GM21515 (cell line): ENCODE measurements around the gene COMMD9.

Source experiments
- ATAC-seq: cut with Tn5 transposase; IDR thresholded peaks from one replicate; pipeline ENCODE4 v1.9.1; 2021; ENCODE audit not compliant: unreplicated experiment

COMMD9 gene

DNA sequence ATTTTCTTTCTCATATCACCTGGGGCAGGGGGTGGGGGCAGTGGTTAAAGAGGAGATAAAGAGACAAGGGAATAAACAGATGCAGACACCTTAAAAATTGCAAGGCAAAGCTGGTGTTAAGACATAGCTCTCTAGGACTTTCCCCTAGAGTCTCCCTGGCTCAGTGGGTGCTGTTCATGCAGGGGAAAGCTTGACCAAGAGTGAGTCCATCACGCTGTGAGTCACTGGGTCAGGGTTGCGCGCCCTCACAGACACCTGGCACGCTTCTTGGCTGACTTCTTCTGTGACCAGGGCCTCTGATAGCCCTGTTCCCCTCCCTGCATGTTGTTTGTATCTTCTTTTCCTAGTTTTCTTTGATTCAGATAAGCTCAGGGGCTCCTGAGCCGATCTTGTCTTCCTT, 31.9 kb downstream of the COMMD9 start:
- ATAC-seq, result no peak

DNA sequence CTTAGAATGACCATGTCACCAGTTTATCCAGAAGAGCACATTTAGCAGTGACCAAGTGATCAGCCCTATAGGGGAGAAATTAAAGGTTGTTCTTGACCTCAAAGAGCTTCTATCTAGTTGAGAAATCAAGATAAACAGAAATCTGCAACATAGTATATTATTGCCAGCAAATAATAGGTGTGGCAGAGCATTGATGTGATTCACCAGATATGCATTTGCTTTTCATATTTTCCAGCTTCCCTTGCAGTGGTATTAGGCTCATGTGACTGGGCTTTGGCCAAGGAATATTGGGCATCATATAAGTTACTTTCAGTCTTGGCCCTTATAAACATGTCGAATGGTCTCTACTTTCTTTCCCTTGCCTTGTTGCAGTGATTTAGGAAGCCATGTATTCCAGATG, 34.5 kb downstream of the COMMD9 start:
- no peak for ATAC-seq

DNA sequence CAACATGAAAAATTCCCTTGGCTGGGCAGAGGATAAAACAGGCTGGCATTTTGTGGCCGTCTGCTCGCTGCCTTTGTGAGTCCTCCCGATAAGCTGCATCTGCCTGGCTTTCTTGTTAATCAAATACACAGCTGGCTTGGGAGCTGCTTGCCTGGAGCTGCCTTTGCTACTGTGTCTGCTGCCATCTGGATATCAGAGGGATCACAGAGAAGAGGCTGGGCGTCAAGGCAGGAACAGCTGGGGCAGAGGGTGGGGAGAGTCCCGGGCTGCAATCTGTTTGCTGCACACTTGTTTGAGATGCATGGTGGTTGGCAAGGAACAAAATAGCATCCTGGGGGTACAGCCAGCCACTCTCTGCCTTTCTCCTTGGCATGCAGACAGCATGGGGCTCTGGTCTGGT, 36.0 kb downstream of the COMMD9 start:
- ATAC-seq, result no peak

DNA sequence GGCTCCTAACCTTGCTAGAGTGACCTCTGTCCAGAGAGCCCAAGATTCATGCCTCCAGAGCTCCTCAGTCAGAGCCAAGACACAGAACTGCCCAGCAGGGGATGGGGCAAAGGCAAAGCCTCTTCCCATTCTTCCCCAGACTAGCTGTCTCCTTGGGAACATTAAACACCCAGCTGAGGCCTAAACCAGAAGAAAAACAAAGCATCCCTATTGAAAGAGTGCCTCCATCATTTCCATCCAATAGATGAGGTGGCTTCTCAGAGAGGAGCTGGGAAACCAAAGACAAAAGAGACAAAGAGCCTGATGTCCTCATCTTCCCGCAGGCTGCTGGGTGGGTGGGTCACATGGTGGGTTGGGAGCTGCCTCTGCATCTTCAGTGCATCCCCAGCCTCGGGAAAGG, 37.4 kb downstream of the COMMD9 start:
- no peak for ATAC-seq

DNA sequence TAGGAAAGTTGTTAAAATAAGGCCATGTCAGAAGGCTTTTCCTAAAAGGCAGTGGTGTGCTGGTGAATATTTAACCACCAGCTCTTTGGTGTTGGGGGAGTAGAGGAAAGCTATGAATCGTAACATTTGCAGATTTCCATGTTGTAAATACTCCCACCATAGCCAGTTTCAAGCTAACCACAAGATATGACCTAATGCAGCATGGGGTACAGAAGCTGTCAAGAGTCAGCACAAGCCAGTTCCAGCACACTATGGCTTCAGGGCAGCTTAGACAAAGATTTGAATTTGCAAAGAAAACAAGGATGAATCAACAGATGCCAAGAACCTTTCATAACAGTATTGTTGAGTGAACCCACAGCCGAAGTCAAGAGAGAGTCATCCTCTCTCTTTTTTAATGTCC, 40.0 kb downstream of the COMMD9 start:
- ATAC-seq, result no peak

DNA sequence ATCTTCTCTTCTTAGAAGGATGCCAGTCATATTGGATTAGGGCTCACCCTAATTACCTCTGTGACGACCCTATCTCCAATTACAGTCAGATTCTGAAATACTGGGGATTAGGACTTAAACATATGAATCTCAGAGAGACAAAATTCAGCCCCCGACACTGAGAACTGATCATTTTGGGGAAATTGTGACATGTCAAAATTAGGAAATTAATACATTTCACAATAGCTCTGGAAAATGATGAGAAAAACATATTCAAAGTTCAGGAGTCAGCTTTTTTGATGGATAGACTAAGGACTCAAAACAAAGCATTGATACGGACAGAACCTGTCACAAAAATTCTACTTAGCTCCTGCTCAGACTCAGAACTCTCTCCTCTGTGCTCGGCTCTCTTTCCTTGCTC, 40.8 kb downstream of the COMMD9 start:
- no peak for ATAC-seq

DNA sequence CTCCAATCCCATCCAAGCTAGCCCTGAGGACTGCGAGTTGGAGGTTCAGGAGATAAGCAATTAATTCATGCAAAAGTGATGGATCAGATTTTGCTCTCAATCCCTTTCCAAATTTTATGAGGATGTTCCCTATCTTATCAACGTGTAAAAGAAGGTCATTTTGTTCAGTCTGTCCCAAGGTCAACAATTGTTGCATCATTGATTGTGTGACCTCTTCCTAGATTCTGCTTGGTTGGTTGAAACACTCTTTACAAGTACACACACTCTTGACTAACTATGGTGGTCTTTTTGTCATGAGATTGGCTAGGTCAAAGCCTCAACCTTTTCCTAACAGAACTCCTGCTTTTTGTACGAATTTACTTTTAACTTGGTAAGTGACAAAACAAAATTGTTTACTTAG, 41.7 kb downstream of the COMMD9 start:
- ATAC-seq, result no peak

DNA sequence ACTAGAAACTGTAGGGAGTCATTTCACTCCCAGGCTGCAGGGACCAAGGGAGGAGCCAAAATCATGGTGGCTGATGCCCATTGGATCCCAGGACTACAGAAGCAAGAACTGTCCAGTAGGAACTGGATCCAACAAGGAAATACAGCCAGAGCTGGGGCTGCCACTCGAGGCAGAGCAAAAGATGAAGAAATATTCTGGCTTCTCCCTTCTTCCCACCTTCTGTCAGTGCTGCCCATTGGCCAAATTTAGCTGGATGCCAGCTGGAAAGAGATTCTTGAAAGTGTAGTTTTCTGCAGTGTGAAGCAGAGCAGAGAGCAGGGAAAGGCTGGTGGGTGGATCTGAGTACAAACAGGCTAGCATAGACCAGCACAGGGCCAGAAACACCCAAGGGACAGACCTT, 45.6 kb downstream of the COMMD9 start:
- ATAC-seq, result no peak

DNA sequence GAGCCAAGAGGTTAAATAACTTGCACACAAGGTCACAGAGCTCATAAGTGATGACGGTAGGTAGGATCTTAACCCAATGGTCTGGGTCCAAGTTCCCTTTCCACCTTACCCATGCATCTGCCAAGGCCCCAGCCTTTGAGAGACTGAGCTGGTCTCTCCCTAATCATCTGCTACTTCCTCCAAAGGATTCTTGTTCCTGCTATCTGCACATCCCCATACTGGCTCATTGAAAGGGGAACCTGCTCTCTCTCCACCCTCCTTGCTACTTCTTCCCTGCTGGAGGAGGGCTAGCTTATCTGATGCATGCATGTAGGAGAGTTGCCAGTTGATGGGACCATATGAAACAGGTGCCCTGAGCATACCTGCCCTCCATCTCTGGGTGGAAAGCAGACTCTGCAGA, 47.7 kb downstream of the COMMD9 start:
- no peak for ATAC-seq

DNA sequence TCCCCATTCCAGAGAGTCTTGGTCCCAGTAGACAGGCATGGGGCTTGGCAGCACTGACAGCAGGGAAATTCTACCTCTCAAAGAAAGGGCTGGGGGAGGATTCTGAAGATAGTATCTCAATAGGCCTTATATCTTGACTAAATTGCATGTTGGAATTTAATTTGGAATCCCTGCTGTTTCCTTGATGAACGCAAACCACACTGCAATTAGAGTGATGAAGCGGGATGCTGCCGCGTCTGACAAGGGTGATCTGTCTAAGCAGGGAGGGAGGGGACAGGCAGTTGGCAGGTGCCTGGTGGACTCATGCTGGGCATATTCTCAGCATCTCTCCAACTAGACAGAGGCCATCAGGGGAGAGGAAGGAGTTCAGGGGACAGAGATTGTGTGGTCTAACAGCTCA, 48.4 kb downstream of the COMMD9 start:
- ATAC-seq, result no peak

DNA sequence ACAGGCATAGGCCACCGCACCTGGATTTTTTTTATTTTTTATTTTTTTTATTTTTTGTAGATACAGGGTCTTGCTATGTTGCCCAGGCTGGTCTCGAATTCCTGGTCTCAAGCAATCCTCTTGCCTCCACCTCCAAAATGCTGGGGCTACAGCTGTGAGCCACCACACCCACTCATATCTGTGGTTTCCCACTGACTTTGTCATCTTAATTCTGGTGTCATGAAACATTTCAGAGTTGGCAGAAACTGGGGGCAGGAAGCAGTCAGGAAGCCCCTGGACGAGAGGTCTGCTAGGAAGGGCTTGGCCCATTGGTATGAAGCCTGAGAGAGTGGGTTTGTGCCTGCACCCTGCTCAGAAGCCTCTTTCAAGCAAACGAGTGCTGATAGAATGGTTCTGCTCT, 49.1 kb downstream of the COMMD9 start:
- no peak for ATAC-seq

DNA sequence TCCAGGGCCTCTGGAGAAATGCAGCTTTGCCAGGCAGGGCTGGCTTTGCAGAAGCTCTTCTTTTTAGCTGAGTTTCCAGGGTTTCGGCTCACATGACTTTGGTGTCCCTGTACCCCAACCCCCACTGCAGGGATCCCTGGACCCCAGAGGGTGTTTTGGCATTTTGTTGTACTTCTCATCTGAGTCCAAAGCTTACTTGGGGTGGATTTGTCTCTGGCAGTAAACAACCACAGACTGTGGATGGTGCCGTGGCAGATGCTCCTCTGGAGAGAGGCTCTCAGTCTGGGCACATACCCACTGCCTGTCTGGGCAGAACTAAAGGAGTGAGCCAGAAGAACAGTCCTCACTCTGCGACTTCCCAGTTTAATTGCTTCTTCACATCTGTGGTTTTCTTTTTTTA, 49.6 kb downstream of the COMMD9 start:
- no peak for ATAC-seq

DNA sequence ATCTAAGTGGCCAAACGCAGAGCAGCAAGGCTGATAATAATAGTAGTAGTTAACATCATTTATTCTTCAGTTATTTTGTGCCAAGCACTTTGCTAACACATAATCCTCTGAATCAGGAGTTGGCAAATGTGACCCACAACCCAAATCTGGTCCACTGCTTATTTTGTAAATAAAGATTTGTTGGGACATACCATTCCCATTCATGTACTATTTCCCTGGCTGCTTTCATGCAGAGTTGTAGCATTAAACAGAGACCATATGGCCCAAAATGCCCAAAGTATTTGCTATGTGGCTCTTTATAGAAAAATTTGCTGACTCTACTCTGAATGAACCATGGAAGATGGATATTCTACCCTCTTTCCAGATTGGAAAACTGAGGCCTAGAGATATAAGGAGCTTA, 50.3 kb downstream of the COMMD9 start:
- no peak for ATAC-seq

DNA sequence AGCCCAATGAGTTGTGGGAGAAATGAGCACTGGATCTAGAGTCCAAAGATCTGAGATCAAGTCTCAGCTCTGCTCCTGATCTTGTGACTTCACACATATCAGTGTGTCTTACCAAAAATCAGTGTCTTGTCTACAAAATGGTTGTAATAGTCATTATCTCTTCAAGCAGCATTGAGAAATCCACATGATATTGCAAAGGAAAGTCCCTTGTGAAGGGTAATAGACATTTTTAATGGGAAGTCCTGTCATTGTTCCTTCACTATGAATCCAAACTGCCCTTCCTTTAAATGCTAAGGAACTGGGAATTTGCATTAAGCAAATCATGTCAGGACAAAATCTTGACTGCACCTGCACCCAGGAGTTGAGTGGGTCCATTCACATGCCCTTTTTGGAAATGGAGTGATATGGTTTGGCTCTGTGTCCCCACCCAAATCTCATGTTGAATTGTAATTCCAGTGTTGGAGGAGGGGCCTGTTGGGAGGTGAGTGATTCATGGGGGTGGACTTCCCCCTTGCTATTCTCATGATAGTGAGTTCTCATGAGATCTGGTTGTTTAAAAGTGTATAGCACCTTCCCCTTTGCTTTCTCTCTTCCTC, 51.1 kb downstream of the COMMD9 start:
- no peak for ATAC-seq

DNA sequence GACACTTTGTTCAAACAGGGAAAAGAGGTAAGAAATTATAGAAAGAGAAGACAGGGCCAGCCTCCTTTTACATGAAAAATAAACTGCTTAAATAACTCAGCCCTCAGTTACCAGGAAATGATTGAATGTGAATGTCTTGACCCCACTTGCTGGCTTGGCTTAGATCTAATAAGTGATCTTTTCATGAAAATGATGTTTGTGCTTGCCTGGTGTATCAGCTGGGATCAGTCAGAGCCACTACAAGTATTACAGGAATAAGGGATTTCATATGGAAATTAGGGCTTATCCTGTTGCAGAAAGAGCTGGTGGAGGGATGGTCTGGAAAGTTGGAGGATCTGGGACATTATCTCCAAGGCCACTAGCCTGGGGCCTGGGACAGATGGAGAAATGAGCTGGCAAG, 51.8 kb downstream of the COMMD9 start:
- ATAC-seq, result no peak

DNA sequence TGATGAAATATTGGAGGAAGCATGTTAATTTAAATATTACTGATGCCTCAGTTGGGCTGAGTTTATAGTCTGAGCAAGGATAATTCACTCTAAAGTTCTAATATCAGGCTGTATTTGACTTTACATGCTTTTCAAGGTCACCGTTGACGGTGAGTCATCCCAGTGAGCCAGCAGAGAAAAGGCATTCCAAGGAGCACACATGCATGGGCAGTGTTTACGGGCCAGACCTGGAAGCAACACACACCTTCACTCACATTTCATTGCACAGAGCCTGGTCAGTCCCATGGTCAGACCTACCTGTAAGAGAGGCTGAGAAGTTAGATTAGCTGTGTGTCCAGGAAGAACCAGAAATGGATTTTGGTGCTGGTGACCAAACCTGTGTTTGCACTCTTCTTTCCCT, 53.5 kb downstream of the COMMD9 start:
- no peak for ATAC-seq

DNA sequence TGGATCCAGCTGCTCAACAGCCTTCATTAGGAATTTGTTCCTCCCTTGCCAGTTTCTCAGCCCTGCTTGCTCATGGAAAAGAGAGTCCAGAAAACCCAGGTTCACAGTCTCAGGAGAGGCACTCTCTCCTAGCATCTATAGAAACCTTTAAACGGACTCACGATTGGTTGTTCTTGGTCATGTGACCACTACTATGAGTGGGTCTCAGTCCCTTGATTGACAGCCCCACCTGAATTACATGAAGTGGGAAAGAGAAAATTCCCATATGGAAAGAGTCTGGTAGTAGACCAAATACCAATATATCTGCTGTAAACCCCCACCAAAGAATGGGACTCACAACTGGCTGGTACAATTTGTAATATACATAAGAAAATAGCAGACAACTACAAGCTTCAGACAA, 54.4 kb downstream of the COMMD9 start:
- ATAC-seq, result no peak

DNA sequence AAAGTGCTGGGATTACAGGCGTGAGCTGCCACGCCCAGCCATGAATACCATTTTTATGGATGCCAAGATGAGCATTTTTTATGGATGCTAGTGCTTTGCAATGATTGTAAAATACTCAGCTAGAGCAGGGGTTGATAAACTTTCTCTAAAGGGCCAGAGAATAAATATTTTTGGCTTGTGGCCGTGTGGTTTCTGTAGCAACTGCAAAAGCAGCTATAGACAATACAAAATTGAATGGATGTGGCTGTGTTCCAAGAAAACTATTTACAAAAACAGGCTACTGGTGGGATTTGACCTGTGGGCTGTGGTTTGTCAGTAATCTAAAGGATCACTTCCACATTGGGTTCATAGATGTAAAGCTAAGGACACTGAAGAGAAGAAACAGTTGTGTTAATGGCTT, 56.0 kb downstream of the COMMD9 start:
- no peak for ATAC-seq

DNA sequence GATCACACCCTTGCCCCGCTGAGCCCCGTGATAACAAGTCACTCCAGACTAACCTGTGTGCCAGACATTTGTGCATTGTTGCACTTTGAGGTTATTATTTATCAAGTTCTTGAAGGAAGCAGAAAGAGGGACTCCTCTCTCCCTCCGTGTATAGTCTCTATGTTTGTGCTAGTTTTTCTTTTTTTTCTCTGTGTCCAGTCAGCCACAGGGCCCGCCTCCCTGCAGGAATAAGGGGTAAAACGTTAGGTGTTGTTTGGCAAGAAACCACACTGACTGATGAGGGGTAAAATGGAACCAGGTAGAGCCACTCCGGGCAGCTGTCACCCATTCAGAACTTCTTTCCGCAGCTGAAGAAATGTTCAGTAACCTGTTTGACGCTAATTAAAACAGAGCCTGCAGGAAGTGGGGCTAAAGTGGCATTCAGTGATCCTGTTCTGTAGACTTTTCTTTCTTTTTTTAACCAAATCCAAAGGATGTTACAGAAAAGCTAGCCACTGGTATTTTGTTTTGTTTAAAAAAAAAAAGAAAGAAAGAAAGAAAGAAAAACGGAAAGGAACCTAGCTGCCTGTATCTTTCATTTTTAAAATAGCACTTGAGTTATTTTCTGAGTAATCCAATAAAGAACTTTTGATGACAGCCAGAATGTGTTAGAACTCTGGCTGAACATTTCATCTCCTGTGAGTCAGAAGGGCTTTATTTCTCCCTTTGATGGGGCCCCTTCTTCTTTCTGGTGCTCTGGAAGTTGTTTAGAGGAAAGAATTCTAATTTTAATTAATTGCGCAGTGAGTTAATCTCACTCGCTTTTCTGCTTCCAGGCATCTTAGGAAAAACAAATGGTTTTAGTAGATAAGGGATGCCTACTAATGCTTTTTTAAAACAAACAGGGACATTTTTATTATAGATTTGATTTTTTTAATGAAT, 58.2 kb downstream of the COMMD9 start:
- no peak for ATAC-seq

DNA sequence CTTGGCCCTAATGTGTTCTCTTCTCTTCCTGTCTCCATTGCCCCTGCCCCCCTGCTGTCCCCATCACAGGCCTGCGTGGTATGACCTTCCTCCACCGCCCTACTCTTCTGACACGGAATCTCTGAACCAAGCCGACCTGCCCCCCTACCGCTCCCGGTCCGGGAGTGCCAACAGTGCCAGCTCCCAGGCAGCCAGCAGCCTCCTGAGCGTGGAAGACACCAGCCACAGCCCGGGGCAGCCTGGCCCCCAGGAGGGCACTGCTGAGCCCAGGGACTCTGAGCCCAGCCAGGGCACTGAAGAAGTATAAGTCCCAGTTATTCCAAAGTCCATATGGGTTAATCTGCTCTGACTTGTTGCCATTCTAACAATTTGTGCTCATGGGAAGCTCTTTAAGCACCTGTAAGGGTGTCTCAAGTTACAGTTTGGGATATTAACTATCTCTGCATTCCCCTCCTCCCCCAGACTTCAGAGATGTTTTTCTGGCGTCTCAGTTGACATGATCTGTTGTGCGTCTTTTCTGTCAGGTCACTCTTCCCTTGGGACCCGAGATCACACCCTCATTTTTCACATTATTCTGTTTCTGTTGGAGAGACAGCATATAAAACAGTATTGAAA, 60.0 kb downstream of the COMMD9 start:
- no peak for ATAC-seq

DNA sequence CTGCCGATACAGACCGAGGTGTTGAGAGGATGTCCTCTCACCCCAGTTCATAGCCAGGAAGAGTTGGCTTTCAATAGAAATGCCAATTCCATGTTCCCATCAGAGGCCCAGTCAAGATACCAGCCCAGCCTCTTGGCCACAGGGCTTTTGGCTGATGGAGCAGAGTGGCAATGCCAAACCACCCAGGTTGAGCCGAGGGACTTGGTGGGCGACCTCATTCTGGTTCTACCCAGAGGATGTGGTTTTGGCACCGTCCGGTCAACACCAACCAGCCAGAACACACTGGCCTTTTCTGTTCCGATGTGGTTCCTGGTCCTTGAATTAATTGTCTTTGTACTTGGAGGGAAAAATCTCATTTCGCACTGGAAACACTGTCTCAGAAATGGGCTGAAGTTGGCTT, 60.5 kb downstream of the COMMD9 start:
- no peak for ATAC-seq

DNA sequence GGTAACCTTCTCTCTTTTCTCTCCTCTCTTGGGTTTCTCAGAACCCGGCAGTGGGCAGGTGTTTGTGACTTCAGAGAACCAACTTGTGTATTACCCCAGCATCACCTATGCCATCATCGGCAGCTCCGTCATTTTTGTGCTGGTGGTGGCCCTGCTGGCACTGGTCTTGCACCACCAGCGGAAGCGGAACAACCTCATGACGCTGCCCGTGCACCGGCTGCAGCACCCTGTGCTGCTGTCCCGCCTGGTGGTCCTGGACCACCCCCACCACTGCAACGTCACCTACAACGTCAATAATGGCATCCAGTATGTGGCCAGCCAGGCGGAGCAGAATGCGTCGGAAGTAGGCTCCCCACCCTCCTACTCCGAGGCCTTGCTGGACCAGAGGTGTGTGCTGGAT, 62.2 kb downstream of the COMMD9 start:
- no peak for ATAC-seq
